ENCODE measurements around the gene HSPG2. TPM values are rescaled to one million over a fixed set of nuclear protein-coding genes. Genes with fewer than 3 reads are reported as not detected.

The HSPG2 gene
- total and polyA plus RNA-seq, 2 of the 13 experiments (the other 11 are each of a cell fraction or from before 2014, with no cell fraction given), result 9.1 to 13.1 TPM

DNA sequence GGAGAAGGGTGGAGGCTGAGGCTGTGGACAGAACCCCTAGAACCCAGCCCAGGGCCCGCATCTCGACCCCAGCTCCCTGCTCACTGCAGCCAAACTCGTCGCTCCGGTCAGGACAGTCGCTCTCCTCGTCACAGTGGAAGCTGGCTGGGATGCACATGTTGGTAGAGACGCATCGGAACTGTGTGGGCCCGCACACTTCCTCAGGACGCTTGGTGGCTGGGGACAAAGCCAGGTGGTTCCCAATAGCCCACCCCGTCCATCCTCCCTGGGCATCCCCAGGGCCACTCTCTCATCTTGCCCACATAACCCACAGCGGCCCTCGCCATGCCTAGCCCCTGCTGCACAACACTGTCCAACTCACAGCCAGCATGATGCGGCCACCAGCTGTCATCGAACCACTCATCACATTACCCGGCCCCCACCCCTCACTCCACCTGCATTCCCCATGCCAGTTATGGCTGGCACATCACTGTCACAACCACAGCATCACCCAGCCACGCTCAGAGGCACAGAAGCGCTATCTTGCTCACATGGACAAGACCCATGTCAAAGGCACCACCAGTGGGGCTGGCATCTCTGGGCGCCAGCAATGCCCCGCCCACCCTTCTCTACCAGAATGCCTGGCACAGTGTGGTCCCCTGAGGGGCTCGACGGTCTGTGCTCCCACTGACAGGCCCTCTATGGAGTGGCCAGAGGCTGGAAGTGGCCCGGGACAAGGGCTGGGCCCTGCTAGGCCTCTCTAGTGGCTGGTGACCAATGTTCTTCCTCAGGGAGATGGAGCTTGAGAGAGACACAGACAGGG lies 51.7 kb downstream of the HSPG2 start:
- H3K27ac ChIP-seq (ENCODE audit: extremely low read length, insufficient read depth, low read length), result no peak overlapping the region
- H3K9me3 ChIP-seq (ENCODE audit: low read length), result no peaks in the 10 kb centered on the region
- in situ Hi-C loops (cut with HindIII; ENCODE audit: extremely low pct_ligation_motif_present, low pct_unique_long_range_greater_than_20kb), result no loop called here
- ChIA-PET POLR2A (no interaction called here), CTCF (ENCODE audit: low intra/inter-chr PET ratio, low total read pairs) (no interaction called here)
- H3K36me3 ChIP-seq (replicated peaks in 1 of 2; ENCODE audit: control insufficient read depth in 1 of 2, insufficient read depth in 2 of 2, low read length in 2 of 2), result peaks cover 12 to 37% of the 10 kb centered on the region in 2 experiments; a peak in 4 of 5 replicates
- BruUV-seq (replicated peaks), result no TSS peak
- no peak for FAIRE-seq
- 92% methylated on average over 14 of the region's 24 CpGs for WGBS (ENCODE audit: low lambda C conversion rate)
- no peaks in the 10 kb centered on the region for H4K20me1 ChIP-seq (ENCODE audit: insufficient read depth, low read length)
- DNase-seq (ENCODE audit: low spot score), result no peak
- H3K4me1 ChIP-seq (ENCODE audit: insufficient read depth, low read length), result no peaks in the 10 kb centered on the region
- no peak for ATAC-seq
- TF ChIP-seq ZNF296 (CRISPR knock-in tag; conservative IDR thresholded peaks at IDR 0.05) (no peak), LCORL (IDR thresholded peaks at IDR 0.05) (no peak), LCORL (CRISPR knock-in tag; IDR thresholded peaks at IDR 0.05) (no peak), ZNF562 (CRISPR knock-in tag; IDR thresholded peaks at IDR 0.05; ENCODE audit: borderline replicate concordance) (no peak), RAD21 (CRISPR knock-in tag; IDR thresholded peaks at IDR 0.05) (no peak), ZBTB3 (CRISPR knock-in tag; IDR thresholded peaks at IDR 0.05; ENCODE audit: borderline replicate concordance, low read depth) (no peak), SMARCE1 (IDR thresholded peaks at IDR 0.05; ENCODE audit: borderline replicate concordance) (no peak), NAIF1 (CRISPR knock-in tag; IDR thresholded peaks at IDR 0.05; ENCODE audit: borderline replicate concordance) (no peak), SP140L (CRISPR knock-in tag; IDR thresholded peaks at IDR 0.05; ENCODE audit: borderline replicate concordance) (no peak), GABPB1 (CRISPR knock-in tag; IDR thresholded peaks at IDR 0.05) (no peak), ZNF460 (CRISPR knock-in tag; IDR thresholded peaks at IDR 0.05; ENCODE audit: borderline replicate concordance) (no peak), PCBP2 (optimal IDR thresholded peaks at IDR 0.05; ENCODE audit: low read depth, low read length, poor library complexity, severe bottlenecking) (no peak), ZBTB20 (CRISPR knock-in tag; IDR thresholded peaks at IDR 0.05; ENCODE audit: borderline replicate concordance, low read depth) (no peak), ZNF709 (CRISPR knock-in tag; IDR thresholded peaks at IDR 0.05) (no peak), ZNF10 (CRISPR knock-in tag; IDR thresholded peaks at IDR 0.05; ENCODE audit: borderline replicate concordance, low read depth) (no peak), ZNF720 (CRISPR knock-in tag; IDR thresholded peaks at IDR 0.05) (no peak)
- TF ChIP-seq, protein P1, sequence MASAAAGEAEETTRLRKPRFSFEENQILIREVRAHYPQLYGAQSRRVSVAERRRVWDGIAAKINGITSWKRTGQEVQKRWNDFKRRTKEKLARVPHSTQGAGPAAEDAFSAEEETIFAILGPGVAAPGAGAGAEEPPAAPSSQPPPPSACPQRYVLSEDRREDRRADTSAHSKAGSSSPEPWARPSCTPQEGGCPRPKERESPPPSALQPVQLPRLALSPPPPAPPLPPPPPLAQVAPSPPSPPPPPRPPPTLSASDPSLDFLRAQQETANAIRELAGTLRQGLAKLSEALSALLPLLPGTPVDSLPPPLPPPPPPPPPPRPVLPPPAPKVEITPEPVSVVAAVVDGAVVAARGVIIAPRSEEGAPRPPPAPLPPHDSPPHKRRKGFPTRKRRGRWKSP (CRISPR knock-in tag; IDR thresholded peaks at IDR 0.05), result no peak
- TF ChIP-seq, protein P2, sequence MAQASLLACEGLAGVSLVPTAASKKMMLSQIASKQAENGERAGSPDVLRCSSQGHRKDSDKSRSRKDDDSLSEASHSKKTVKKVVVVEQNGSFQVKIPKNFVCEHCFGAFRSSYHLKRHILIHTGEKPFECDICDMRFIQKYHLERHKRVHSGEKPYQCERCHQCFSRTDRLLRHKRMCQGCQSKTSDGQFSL (CRISPR knock-in tag; IDR thresholded peaks at IDR 0.05), result no peak
- TF ChIP-seq, protein P3, sequence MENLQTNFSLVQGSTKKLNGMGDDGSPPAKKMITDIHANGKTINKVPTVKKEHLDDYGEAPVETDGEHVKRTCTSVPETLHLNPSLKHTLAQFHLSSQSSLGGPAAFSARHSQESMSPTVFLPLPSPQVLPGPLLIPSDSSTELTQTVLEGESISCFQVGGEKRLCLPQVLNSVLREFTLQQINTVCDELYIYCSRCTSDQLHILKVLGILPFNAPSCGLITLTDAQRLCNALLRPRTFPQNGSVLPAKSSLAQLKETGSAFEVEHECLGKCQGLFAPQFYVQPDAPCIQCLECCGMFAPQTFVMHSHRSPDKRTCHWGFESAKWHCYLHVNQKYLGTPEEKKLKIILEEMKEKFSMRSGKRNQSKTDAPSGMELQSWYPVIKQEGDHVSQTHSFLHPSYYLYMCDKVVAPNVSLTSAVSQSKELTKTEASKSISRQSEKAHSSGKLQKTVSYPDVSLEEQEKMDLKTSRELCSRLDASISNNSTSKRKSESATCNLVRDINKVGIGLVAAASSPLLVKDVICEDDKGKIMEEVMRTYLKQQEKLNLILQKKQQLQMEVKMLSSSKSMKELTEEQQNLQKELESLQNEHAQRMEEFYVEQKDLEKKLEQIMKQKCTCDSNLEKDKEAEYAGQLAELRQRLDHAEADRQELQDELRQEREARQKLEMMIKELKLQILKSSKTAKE (CRISPR knock-in tag; IDR thresholded peaks at IDR 0.05; ENCODE audit: borderline replicate concordance), result no peak
- TF ChIP-seq, protein P4, sequence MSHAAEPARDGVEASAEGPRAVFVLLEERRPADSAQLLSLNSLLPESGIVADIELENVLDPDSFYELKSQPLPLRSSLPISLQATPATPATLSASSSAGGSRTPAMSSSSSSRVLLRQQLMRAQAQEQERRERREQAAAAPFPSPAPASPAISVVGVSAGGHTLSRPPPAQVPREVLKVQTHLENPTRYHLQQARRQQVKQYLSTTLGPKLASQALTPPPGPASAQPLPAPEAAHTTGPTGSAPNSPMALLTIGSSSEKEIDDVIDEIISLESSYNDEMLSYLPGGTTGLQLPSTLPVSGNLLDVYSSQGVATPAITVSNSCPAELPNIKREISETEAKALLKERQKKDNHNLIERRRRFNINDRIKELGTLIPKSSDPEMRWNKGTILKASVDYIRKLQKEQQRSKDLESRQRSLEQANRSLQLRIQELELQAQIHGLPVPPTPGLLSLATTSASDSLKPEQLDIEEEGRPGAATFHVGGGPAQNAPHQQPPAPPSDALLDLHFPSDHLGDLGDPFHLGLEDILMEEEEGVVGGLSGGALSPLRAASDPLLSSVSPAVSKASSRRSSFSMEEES (CRISPR knock-in tag; IDR thresholded peaks at IDR 0.05), result no peak
- H2AFZ ChIP-seq (ENCODE audit: low read length), result no peak overlapping the region
- intact Hi-C loops (cut with micrococcal nuclease; ENCODE audit: unreplicated experiment), result no loop called here
- no peaks in the 10 kb centered on the region for H3K27me3 ChIP-seq (ENCODE audit: control insufficient read depth in 1 of 2, insufficient read depth in 2 of 2, low read length in 2 of 2)
- H3K4me3 ChIP-seq (replicated peaks in 1 of 3; ENCODE audit: insufficient read depth in 1 of 3, low read depth in 2 of 3, low read length in 3 of 3), result no peak overlapping the region
- H3K79me2 ChIP-seq (ENCODE audit: insufficient read depth, low read length), result no peaks in the 10 kb centered on the region
- H3K4me2 ChIP-seq (ENCODE audit: low read depth, low read length), result no peak overlapping the region
- H3K9ac ChIP-seq (ENCODE audit: insufficient read depth, low read depth, low read length), result no peak overlapping the region
